PC-9 (cell line): ENCODE measurements around the gene PRKCH. TPM values are rescaled to one million over a fixed set of nuclear protein-coding genes. Genes with fewer than 3 reads are reported as not detected.

Source experiments
- BruUV-seq: library from RNA; stranded (reverse); fragments of 400-500 nt; replicated peaks from 2 replicates; lab custom pipeline; 2021; lab: Mats Ljungman, UMichigan
- CTCF ChIA-PET: fragments of 300-600 bp; sonication (Branson Sonifier 250); formaldehyde crosslinking; loops from one replicate; lab custom pipeline; 2022; ENCODE audit warnings: antibody characterized with exemption; lab: Charles Lee
- POLR2A ChIA-PET: fragments of 300-600 bp; sonication (Branson Sonifier 250); formaldehyde crosslinking; loops from one replicate; lab custom pipeline; 2022; ENCODE audit warnings: antibody characterized with exemption; ENCODE audit not compliant: unreplicated experiment; lab: Charles Lee
- DNase-seq, 2 experiments: peaks; one replicate each; pipeline versions ENCODE4 v3.0.0 to v3.0.0-alpha.2; 2015 to 2022; ENCODE audit warnings: mixed read lengths in 1 of 2
- H2AFZ ChIP-seq: fragments of 200-600 bp; sonication (generic); 2 replicates; pipeline ENCODE4 v1.8.1; 2017; ENCODE audit warnings: antibody characterized with exemption
- H3F3A ChIP-seq: fragments of 200-600 bp; sonication (generic); 2 replicates; pipeline ENCODE4 v1.8.1; 2017; ENCODE audit warnings: antibody characterized with exemption, mild to moderate bottlenecking, low read depth; ENCODE audit not compliant: insufficient read depth
- H3K27ac ChIP-seq: fragments of 200-600 bp; sonication (generic); 2 replicates; pipeline ENCODE4 v1.6.1; 2016; ENCODE audit warnings: mixed run types
- H3K27me3 ChIP-seq: fragments of 200-600 bp; sonication (generic); 2 replicates; pipeline ENCODE4 v1.6.1; 2016; ENCODE audit warnings: low read depth, mixed run types; ENCODE audit not compliant: insufficient read depth
- H3K36me3 ChIP-seq: fragments of 200-600 bp; sonication (generic); 2 replicates; pipeline ENCODE4 v1.6.1; 2016; ENCODE audit warnings: low read depth, mixed run types
- H3K4me1 ChIP-seq: fragments of 200-600 bp; sonication (generic); replicated peaks from 2 replicates; pipeline ENCODE4 v1.6.1; 2016; ENCODE audit warnings: mixed run types; ENCODE audit not compliant: insufficient read depth
- H3K4me2 ChIP-seq: fragments of 200-600 bp; sonication (generic); 2 replicates; pipeline ENCODE4 v1.6.1; 2017; ENCODE audit warnings: mixed run types
- H3K4me3 ChIP-seq: fragments of 200-600 bp; sonication (generic); 2 replicates; pipeline ENCODE4 v1.6.1; 2016; ENCODE audit warnings: mixed run types
- H3K79me2 ChIP-seq: fragments of 200-600 bp; sonication (generic); 2 replicates; pipeline ENCODE4 v1.6.1; 2017; ENCODE audit warnings: low read depth, mixed run types
- H3K9me2 ChIP-seq: fragments of 200-600 bp; sonication (generic); 2 replicates; pipeline ENCODE4 v1.8.1; 2017; ENCODE audit warnings: mild to moderate bottlenecking; ENCODE audit not compliant: insufficient read depth
- H3K9me3 ChIP-seq: fragments of 200-600 bp; sonication (generic); 2 replicates; pipeline ENCODE4 v1.8.1; 2016; ENCODE audit warnings: low read depth; ENCODE audit not compliant: insufficient read depth
- H4K20me1 ChIP-seq: fragments of 200-600 bp; sonication (generic); 2 replicates; pipeline ENCODE4 v1.8.1; 2017; ENCODE audit not compliant: insufficient read depth
- EZH2 ChIP-seq: fragments of 200-600 bp; sonication (generic); IDR thresholded peaks from 2 replicates; pipeline ENCODE4 v1.8.0; 2017; ENCODE audit warnings: antibody characterized with exemption, low read depth
- intact Hi-C: fragments of 100-400 bp; cut with micrococcal nuclease; formaldehyde crosslinking; loops from one replicate; pipeline ENCODE4 v1.10.0; 2022; ENCODE audit not compliant: unreplicated experiment
- total RNA-seq: library from RNA; stranded (reverse); gene quantifications from 2 replicates; pipeline ENCODE4 v1.2.3, GENCODE V29; 2021
- TF ChIP-seq, protein P1 (sequence below): fragments of 200-600 bp; sonication (generic); conservative IDR thresholded peaks from 2 replicates; pipeline ENCODE4 v1.6.1; 2017; ENCODE audit warnings: mixed run types, antibody characterized with exemption, mild to moderate bottlenecking, moderate library complexity

The PRKCH gene
- total RNA-seq, 1 experiment from 2014 or later, result 32.4 TPM

DNA sequence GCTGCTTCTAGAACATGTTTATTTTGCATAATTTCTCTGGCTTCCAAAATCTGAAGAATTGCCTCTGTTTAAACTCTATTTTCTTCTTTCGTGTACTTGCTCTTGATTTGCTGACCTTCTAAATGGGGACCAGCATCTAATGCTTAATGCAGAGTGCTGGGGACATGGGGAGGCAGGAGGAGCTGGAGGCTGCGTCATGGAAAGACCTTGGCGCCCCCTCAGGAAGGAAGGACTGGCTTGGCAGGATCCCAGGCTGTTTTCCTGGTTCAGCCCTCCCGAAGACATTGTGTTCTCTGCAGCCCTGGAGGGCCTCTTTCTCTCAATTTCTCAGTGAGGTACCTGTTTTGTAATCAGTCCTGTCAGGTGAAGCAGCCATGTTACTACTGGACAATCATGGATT, 5.5 kb downstream of the PRKCH start:
- POLR2A ChIA-PET, result interaction anchor here (0.5 kb wide), 1 partner anchor 603 kb away, joined by 21 read pairs; the partner anchor contains the start of gene SIX4
- H3K4me2 ChIP-seq, result peak overlapping the region; percentile 11; the same call in 1 of the 2 replicates
- BruUV-seq, result no TSS peak
- peak in 1 of 2 experiments; percentile 12 for DNase-seq
- H3K4me1 ChIP-seq, result peaks cover 35% of the 10 kb centered on the region
- peaks cover 20% of the 10 kb centered on the region; the same call in 1 of the 2 replicates for H3K36me3 ChIP-seq
- no peaks in the 10 kb centered on the region for H3K27me3 ChIP-seq
- TF ChIP-seq EZH2, result no peak
- TF ChIP-seq, protein P1, sequence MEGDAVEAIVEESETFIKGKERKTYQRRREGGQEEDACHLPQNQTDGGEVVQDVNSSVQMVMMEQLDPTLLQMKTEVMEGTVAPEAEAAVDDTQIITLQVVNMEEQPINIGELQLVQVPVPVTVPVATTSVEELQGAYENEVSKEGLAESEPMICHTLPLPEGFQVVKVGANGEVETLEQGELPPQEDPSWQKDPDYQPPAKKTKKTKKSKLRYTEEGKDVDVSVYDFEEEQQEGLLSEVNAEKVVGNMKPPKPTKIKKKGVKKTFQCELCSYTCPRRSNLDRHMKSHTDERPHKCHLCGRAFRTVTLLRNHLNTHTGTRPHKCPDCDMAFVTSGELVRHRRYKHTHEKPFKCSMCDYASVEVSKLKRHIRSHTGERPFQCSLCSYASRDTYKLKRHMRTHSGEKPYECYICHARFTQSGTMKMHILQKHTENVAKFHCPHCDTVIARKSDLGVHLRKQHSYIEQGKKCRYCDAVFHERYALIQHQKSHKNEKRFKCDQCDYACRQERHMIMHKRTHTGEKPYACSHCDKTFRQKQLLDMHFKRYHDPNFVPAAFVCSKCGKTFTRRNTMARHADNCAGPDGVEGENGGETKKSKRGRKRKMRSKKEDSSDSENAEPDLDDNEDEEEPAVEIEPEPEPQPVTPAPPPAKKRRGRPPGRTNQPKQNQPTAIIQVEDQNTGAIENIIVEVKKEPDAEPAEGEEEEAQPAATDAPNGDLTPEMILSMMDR, result no peak
- H3K27ac ChIP-seq, result no peak overlapping the region; the same call in 1 of the 2 replicates
- no peaks in the 10 kb centered on the region; the same call in 1 of the 2 replicates for H4K20me1 ChIP-seq
- peaks cover 9% of the 10 kb centered on the region for H3K9me3 ChIP-seq
- no peaks in the 10 kb centered on the region for H3K9me2 ChIP-seq
- H3F3A ChIP-seq, result no peaks in the 10 kb centered on the region; the same call in none of the 2 replicates
- CTCF ChIA-PET, result no interaction called here
- H3K4me3 ChIP-seq, result no peak overlapping the region
- intact Hi-C loops, result no loop called here
- H3K79me2 ChIP-seq, result peaks cover 94% of the 10 kb centered on the region
- no peak overlapping the region for H2AFZ ChIP-seq

DNA sequence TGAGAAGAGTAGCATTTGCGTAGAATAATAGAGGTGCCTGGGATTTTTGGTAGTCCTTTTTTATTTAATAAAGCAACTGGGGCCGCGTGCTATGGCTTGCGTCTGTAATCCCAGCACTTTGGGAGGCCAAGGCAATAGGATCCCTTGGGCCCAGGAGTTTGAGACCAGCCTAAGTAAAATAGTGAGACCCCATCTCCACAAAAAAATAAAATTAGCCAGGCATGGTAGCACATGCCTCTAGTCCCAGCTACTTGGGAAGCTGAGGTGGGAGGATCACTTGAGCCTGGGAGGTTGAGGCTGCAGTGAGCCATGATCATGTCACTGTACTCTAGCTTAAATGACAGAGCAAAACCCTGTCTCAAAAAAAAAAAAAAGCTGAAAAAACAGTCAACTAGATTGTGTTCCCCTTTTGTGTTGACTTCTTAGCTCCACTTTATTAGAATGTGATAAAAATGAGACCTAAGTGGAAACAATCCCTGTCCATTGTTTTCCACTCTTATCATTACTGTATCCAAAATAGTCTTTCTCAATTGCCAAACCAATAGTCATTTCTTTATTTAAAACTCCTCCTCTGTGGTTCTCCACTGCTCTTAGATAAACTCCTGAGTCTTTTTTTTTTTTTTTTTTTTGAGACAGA, 7.4 kb downstream of the PRKCH start:
- no peaks in the 10 kb centered on the region for H3K9me2 ChIP-seq
- no TSS peak for BruUV-seq
- no peak overlapping the region for H3K4me2 ChIP-seq
- CTCF ChIA-PET, result interaction anchor here (0.6 kb wide), 1 partner anchor 276 kb away, joined by 3 read pairs; no protein-coding TSS in a partner anchor
- DNase-seq, result no peak
- no peak overlapping the region for H3K27ac ChIP-seq
- TF ChIP-seq, protein P1, result no peak
- no peak for TF ChIP-seq EZH2
- POLR2A ChIA-PET, result no interaction called here
- H3K4me3 ChIP-seq, result no peak overlapping the region
- H3K27me3 ChIP-seq, result no peaks in the 10 kb centered on the region
- no peaks in the 10 kb centered on the region; the same call in none of the 2 replicates for H3F3A ChIP-seq
- H3K79me2 ChIP-seq, result peaks cover 94% of the 10 kb centered on the region
- H3K4me1 ChIP-seq, result peaks cover 34% of the 10 kb centered on the region
- intact Hi-C loops, result no loop called here
- H3K36me3 ChIP-seq, result peaks cover 20% of the 10 kb centered on the region; the same call in 1 of the 2 replicates
- peaks cover 9% of the 10 kb centered on the region for H3K9me3 ChIP-seq
- no peak overlapping the region for H2AFZ ChIP-seq
- no peaks in the 10 kb centered on the region; the same call in 1 of the 2 replicates for H4K20me1 ChIP-seq

DNA sequence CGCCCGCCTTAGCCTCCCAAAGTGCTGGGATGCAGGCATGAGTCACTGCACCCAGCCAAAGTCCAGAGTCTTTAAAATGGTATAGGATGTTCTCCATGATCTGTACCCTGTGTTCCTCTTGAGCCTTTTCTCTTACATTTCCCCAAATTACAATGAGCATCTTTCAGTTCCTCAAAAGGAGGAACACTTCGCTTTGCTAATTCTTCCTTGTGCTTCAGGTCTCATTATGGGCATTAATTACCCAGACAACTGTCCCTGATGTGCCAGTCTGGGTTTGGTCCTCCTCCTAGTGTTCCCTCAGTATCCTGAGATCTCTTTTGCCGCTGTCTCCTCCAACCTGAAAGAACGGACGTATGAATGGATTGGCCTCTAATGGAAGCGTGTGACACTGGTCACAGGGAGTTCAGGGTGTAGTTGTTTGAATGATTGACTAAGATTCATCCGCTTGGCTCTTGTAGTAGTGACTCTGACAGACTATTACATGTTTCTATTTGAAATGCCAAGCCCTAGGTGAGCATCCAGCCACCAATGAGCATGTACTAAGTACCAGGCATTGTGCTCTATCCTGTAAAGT, 8.2 kb downstream of the PRKCH start:
- Histone ChIP-seq H2AFZ (no peak overlapping the region), H3K79me2 (peaks cover 94% of the 10 kb centered on the region), H4K20me1 (no peaks in the 10 kb centered on the region; the same call in 1 of the 2 replicates), H3K9me3 (peaks cover 9% of the 10 kb centered on the region), H3K27me3 (no peaks in the 10 kb centered on the region), H3K9me2 (no peaks in the 10 kb centered on the region), H3K4me2 (no peak overlapping the region), H3K36me3 (peaks cover 20% of the 10 kb centered on the region; the same call in 1 of the 2 replicates), H3F3A (no peaks in the 10 kb centered on the region; the same call in none of the 2 replicates), H3K27ac (no peak overlapping the region), H3K4me1 (peaks cover 26% of the 10 kb centered on the region), H3K4me3 (no peak overlapping the region)
- intact Hi-C loops, result no loop called here
- no peak for DNase-seq
- no TSS peak for BruUV-seq
- TF ChIP-seq, protein P1, result no peak
- no peak for TF ChIP-seq EZH2
- POLR2A ChIA-PET, result no interaction called here
- CTCF ChIA-PET, result interaction anchor here (0.6 kb wide), 1 partner anchor 277 kb away, joined by 3 read pairs; no protein-coding TSS in a partner anchor
